Endothelial cell of umbilical vein (primary cell): ENCODE data around the gene BMP2K. TPM values are rescaled to one million over a fixed set of nuclear protein-coding genes. Genes with fewer than 3 reads are reported as not detected.

Source experiments
- BruUV-seq: library from RNA; stranded (reverse); fragments of 400-500 nt; replicated peaks from 2 replicates; lab custom pipeline; 2021; lab: Mats Ljungman, UMichigan
- CTCF ChIA-PET: fragments of 300-600, 350-600 bp; sonication (Branson Sonifier 250); formaldehyde crosslinking; loops from one replicate; lab custom pipeline; 2021; ENCODE audit warnings: antibody characterized with exemption, inconsistent platforms; lab: Charles Lee
- POLR2A ChIA-PET: fragments of 300-600, 350-600 bp; sonication (Branson Sonifier 250); formaldehyde crosslinking; loops from one replicate; lab custom pipeline; 2021; ENCODE audit warnings: antibody characterized with exemption, inconsistent platforms; lab: Charles Lee
- DNase-seq: peaks from one replicate; pipeline ENCODE4 v3.0.0-alpha.2; 2011; ENCODE audit warnings: low read depth, low spot score
- FAIRE-seq: peaks from 2 replicates; lab custom pipeline; 2011; peaks lifted over from hg19 to GRCh38; lab: Jason Lieb, UNC
- H2AFZ ChIP-seq: 2 replicates; pipeline ENCODE4 v1.6.0; 2012; ENCODE audit warnings: low read depth, low read length, control low read depth, inconsistent platforms
- H3K27ac ChIP-seq: 2 replicates; pipeline ENCODE4 v1.5.1; 2011; ENCODE audit warnings: low read depth, mild to moderate bottlenecking, control low read depth, low read length, moderate library complexity; ENCODE audit not compliant: insufficient read depth
- H3K27me3 ChIP-seq, 2 experiments: 2 replicates each; pipeline versions ENCODE4 v1.6.0 to v1.6.1; 2011; ENCODE audit warnings: low read length in 2 of 2, mixed read lengths in 1 of 2; ENCODE audit not compliant: control insufficient read depth in 2 of 2, insufficient read depth in 2 of 2
- H3K36me3 ChIP-seq, 2 experiments: 2 replicates in 1 of 2; 3 replicates in 1 of 2; pipeline ENCODE4 v1.5.1; 2011; ENCODE audit warnings: low read length in 2 of 2, mild to moderate bottlenecking in 1 of 2, moderate library complexity in 1 of 2; ENCODE audit not compliant: control insufficient read depth in 2 of 2, insufficient read depth in 2 of 2; ENCODE audit errors: extremely low read depth in 1 of 2
- H3K4me1 ChIP-seq: 3 replicates; pipeline ENCODE4 v1.5.1; 2011; ENCODE audit warnings: mild to moderate bottlenecking, low read length; ENCODE audit not compliant: control insufficient read depth, insufficient read depth; ENCODE audit errors: extremely low read depth
- H3K4me2 ChIP-seq: 2 replicates; pipeline ENCODE4 v1.6.1; 2011; ENCODE audit warnings: low read length, control low read depth, mixed read lengths; ENCODE audit not compliant: insufficient read depth
- H3K4me3 ChIP-seq, 3 experiments: fragments of 200-600 bp in 1 of 3; sonication (generic), shearing (Covaris generic) in 1 of 3; replicated peaks in 1 of 3; 2 replicates each; pipeline ENCODE4 v1.5.1; 2011 to 2016; ENCODE audit warnings: control low read depth in 3 of 3, low read length in 3 of 3, mild to moderate bottlenecking in 2 of 3, inconsistent platforms in 1 of 3, low read depth in 1 of 3, moderate library complexity in 1 of 3; ENCODE audit not compliant: insufficient read depth in 1 of 3
- H3K79me2 ChIP-seq: 2 replicates; pipeline ENCODE4 v1.6.0; 2012; ENCODE audit warnings: low read length, inconsistent platforms; ENCODE audit not compliant: control insufficient read depth, insufficient read depth
- H3K9ac ChIP-seq: replicated peaks from 2 replicates; pipeline ENCODE3; 2011; ENCODE audit warnings: low read length, control low read depth; ENCODE audit not compliant: insufficient read depth; ENCODE audit errors: extremely low read depth
- H3K9me1 ChIP-seq: replicated peaks from 3 replicates; pipeline ENCODE4 v1.6.0; 2011; ENCODE audit warnings: mild to moderate bottlenecking, low read length; ENCODE audit not compliant: control insufficient read depth, insufficient read depth; ENCODE audit errors: extremely low read depth
- H3K9me3 ChIP-seq: replicated peaks from 2 replicates; pipeline ENCODE4 v1.5.1; 2012; ENCODE audit warnings: low read length, inconsistent platforms; ENCODE audit not compliant: control insufficient read depth, insufficient read depth
- H4K20me1 ChIP-seq: replicated peaks from 2 replicates; pipeline ENCODE3; 2011; ENCODE audit warnings: mild to moderate bottlenecking, low read length; ENCODE audit not compliant: control insufficient read depth, insufficient read depth; ENCODE audit errors: extremely low read depth
- EZH2 ChIP-seq: IDR thresholded peaks from 2 replicates; pipeline ENCODE4 v1.6.1; 2012; ENCODE audit warnings: borderline replicate concordance, low read depth, mild to moderate bottlenecking, moderate library complexity, low read length, inconsistent platforms; ENCODE audit not compliant: severe bottlenecking
- FOS ChIP-seq: IDR thresholded peaks from 2 replicates; pipeline ENCODE4 v1.6.1; 2011; ENCODE audit warnings: mild to moderate bottlenecking, low read length, moderate library complexity, borderline replicate concordance; ENCODE audit not compliant: insufficient read depth
- GATA2 ChIP-seq: IDR thresholded peaks from 2 replicates; pipeline ENCODE4 v1.7.0; 2011; ENCODE audit warnings: low read depth, mild to moderate bottlenecking, moderate library complexity, mixed read lengths, low read length; ENCODE audit not compliant: insufficient read length, insufficient read depth
- JUN ChIP-seq: IDR thresholded peaks from 2 replicates; pipeline ENCODE4 v1.6.1; 2011; ENCODE audit warnings: borderline replicate concordance, low read depth; ENCODE audit not compliant: insufficient read length, insufficient read depth
- MYC ChIP-seq: IDR thresholded peaks from one replicate; pipeline ENCODE4 v1.6.1; 2011; ENCODE audit warnings: mild to moderate bottlenecking, low read depth, low read length
- POLR2A ChIP-seq: IDR thresholded peaks from 2 replicates; pipeline ENCODE4 v1.6.1; 2012; ENCODE audit warnings: low read depth, mild to moderate bottlenecking, control low read depth, low read length
- POLR2AphosphoS5 ChIP-seq: IDR thresholded peaks from 2 replicates; pipeline ENCODE4 v1.6.1; 2012; ENCODE audit warnings: low read depth, mild to moderate bottlenecking, control low read depth, low read length, moderate library complexity; ENCODE audit not compliant: insufficient read depth
- dilution Hi-C: fragments of 300-500 bp; cut with MboI; formaldehyde crosslinking; loops from one replicate; pipeline ENCODE4 v1.15.0; 2019; ENCODE audit warnings: low sequenced_read_pairs; ENCODE audit not compliant: extremely low pct_ligation_motif_present
- intact Hi-C: fragments of 100-400 bp; cut with micrococcal nuclease; formaldehyde crosslinking; loops from one replicate; pipeline ENCODE4 v1.10.0; 2022
- polyA plus RNA-seq, 4 experiments: library from polyadenylated mRNA; depleted of rRNA in 3 of 4; stranded (reverse) in 3 of 4; unstranded in 1 of 4; fragments of >200 nt; gene quantifications; 2 replicates each; pipeline versions ENCODE4 v1.2.1 to v1.2.3, GENCODE V29; 2011 to 2012; ENCODE audit warnings: missing spikeins in 1 of 4
- total RNA-seq: library from RNA; stranded (reverse); gene quantifications from 2 replicates; pipeline ENCODE4 v1.2.3, GENCODE V29; 2021
- TF ChIP-seq, protein P1 (sequence below): IDR thresholded peaks from 2 replicates; pipeline ENCODE4 v1.6.1; 2011; ENCODE audit not compliant: insufficient read depth, insufficient read length
- TF ChIP-seq, protein P2 (sequence below), 2 donors: IDR thresholded peaks; 1 replicate in 1 of 2; 2 replicates in 1 of 2; pipeline ENCODE4 v1.5.1; 2011; ENCODE audit warnings: low read length in 2 of 2, mild to moderate bottlenecking in 2 of 2, moderate library complexity in 2 of 2, control low read depth in 1 of 2, inconsistent platforms in 1 of 2, low read depth in 1 of 2; ENCODE audit not compliant: insufficient read depth in 1 of 2; ENCODE audit errors: extremely low read depth in 1 of 2

BMP2K gene
- total and polyA plus RNA-seq, 2 donors (not counting 3 experiments of a cell fraction or from before 2014, with no cell fraction given), result 16.1 to 37.9 TPM

- Histone ChIP-seq H3K9ac (no peak overlapping the region), H3K4me1 (peaks cover 22% of the 10 kb centered on the region), H2AFZ (no peak overlapping the region), H3K9me3 (no peaks in the 10 kb centered on the region), H3K27ac (no peak overlapping the region), H3K36me3 (no peaks in the 10 kb centered on the region), H3K9me1 (no peaks in the 10 kb centered on the region), H3K4me2 (no peak overlapping the region), H4K20me1 (no peaks in the 10 kb centered on the region), H3K27me3 (no peaks in the 10 kb centered on the region), H3K4me3 (no peak overlapping the region), H3K79me2 (no peaks in the 10 kb centered on the region)
- dilution Hi-C loops, result no loop called here
- CTCF ChIA-PET, result interaction anchor here (1.2 kb wide), 1 partner anchor 121 kb away, joined by 5 read pairs; no protein-coding TSS in a partner anchor
- no peak for TF ChIP-seq FOS
- no peak for TF ChIP-seq MYC
- no peak for TF ChIP-seq JUN
- no peak for TF ChIP-seq POLR2AphosphoS5
- no peak for TF ChIP-seq GATA2
- no peak for TF ChIP-seq EZH2
- no peak for TF ChIP-seq POLR2A
- TF ChIP-seq, protein P1, sequence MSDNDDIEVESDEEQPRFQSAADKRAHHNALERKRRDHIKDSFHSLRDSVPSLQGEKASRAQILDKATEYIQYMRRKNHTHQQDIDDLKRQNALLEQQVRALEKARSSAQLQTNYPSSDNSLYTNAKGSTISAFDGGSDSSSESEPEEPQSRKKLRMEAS, result no peak
- TF ChIP-seq, protein P2, sequence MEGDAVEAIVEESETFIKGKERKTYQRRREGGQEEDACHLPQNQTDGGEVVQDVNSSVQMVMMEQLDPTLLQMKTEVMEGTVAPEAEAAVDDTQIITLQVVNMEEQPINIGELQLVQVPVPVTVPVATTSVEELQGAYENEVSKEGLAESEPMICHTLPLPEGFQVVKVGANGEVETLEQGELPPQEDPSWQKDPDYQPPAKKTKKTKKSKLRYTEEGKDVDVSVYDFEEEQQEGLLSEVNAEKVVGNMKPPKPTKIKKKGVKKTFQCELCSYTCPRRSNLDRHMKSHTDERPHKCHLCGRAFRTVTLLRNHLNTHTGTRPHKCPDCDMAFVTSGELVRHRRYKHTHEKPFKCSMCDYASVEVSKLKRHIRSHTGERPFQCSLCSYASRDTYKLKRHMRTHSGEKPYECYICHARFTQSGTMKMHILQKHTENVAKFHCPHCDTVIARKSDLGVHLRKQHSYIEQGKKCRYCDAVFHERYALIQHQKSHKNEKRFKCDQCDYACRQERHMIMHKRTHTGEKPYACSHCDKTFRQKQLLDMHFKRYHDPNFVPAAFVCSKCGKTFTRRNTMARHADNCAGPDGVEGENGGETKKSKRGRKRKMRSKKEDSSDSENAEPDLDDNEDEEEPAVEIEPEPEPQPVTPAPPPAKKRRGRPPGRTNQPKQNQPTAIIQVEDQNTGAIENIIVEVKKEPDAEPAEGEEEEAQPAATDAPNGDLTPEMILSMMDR (IDR thresholded peaks at IDR 0.05; ENCODE audit: extremely low read depth in 1 of 2, insufficient read depth in 1 of 2, low read depth in 1 of 2, low read length in 2 of 2), result no peak
- no peak for FAIRE-seq
- BruUV-seq, result no TSS peak
- POLR2A ChIA-PET, result no interaction called here
- intact Hi-C loops, result no loop called here
- no peak for DNase-seq
Observed at GRCh38 chr4:78766650-78767049, 9.5 kb upstream of the BMP2K start.
